Pulmonary artery endothelial cell (primary cell): ENCODE measurements around the gene KLK3. TPM values are rescaled to one million over a fixed set of nuclear protein-coding genes. Genes with fewer than 3 reads are reported as not detected.
"Not testable (repeated sequence)": the region's sequence is repeated elsewhere in the genome, so short reads cannot be mapped to it uniquely, and the experiment has no call there.

Experiments used
- DNase-seq: peaks from one replicate; pipeline ENCODE4 v3.0.0-alpha.2; 2011; ENCODE audit warnings: low read depth, low spot score
- total RNA-seq: library from RNA; depleted of rRNA; stranded (reverse); fragments of >200 nt; gene quantifications from 2 replicates; pipeline ENCODE4 v1.2.3, GENCODE V29; 2014

KLK3 gene
- not detected in 2 replicates for total RNA-seq

GRCh38 chr19:50854636-50855410 lies at the start of gene KLK3:
KLK3 (plus strand) TSS chr19:50854915; CDS start chr19:50854956, 41 bp downstream.
- no peak for DNase-seq

GRCh38 chr19:50808856-50809255 lies 45.9 kb upstream of the KLK3 start:
- no peak for DNase-seq

- DNase-seq, result not testable (repeated sequence)
Measured at GRCh38 chr19:50811622-50812238, 43.0 kb upstream of the KLK3 start.

DNA sequence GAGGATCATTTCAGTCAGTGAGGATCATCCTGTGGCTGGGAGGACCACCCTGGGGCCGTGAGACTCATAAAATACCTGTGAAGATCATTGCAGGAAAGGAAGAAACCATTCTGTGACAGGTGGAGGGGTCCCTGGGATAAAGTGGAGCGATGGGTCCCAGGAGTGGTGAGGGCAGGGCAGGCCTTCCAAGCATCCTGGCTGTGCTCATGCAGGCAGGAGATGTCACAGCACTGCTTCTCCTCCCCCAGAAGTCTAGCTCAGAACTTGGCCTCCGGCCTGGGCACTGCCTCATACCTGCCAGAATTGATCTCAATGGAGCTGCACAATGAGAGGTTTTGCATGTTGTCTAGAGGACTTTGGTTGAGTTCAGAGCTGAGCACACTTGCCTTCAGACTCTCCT lies 42.2 kb upstream of the KLK3 start:
- no peak for DNase-seq

DNA sequence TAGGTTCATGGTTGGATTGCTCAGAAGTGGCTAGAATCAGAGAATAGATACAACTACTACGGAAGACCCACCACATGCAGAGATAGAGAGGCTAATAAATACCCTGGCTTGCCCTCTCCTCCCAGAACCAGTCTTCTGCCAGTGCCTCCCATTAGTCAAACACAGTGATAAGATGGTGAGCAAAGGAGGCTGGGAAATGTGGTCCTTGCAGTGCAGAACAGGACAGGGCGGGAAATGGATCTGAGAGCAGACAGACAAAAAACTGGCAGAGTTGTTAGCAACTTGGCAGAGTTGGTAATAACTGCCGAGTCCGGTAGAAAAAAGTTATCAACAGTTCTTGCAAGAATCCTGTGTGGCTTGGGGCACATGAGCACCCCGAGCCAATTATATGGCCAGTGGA lies 39.8 kb upstream of the KLK3 start:
- no peak for DNase-seq

DNA sequence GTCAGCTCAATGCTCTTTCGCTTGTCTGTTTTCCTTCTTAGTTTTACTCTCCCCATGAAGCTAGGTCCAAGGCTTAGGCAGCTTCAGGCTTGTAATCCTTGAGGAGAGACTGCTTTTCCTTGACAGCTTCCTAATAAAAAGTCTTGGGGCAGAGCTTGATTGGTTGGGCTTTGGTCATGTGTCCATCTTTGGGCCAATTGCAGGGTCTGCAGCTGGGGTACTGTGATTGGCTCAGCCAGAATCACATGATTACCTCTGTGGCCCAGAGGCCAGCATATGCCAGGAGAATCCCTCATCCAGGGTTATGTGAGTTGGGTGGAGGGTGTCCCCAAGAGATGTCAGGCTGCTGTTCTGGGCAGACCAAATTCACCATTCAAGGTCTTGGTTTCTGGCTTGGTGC lies 39.3 kb upstream of the KLK3 start:
- DNase-seq, result no peak

DNA sequence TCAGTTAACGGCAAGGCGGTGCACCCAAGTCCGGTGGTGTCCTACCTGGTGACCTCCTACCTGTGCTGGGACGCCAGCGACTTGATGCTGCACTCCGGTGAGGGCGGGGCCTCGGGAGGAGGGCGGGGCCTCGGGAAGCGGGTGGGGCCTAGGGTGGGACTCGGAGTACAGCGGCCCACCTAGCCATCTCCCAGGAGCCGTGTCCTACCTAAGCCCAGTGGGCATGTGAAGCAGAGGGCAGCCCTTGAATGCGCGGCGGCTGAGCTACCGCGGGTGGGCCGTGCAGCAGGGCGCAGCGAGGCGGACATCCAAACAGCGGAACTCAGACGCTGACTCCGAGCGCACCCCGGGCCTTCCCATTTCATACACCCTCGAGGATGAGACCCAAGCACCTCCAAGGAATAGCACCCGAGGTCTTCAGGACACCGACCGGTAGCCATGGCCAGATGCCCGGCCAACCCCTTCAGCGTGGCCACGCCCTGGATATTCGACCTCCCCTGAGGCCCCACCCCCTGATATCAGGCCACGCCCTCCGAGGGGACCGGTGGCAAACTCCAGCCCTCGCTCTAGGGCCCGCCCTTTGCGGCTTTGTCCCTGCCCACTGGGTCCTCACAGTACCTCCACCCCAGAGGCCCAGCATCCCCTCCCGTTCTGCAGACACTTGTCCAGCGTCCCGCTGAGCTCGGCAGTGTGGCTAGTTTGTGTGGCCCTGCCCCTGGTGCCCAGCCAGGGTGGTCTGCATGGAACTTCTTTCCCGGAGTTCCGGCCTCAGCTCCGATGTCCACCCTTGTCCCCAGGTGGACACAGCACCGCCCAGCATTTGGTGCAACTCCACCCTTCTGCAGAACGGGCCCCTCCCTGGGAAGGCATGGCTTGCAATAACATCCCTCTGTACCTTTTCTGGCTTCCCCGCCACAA lies 36.5 kb upstream of the KLK3 start:
- DNase-seq, result no peak

DNA sequence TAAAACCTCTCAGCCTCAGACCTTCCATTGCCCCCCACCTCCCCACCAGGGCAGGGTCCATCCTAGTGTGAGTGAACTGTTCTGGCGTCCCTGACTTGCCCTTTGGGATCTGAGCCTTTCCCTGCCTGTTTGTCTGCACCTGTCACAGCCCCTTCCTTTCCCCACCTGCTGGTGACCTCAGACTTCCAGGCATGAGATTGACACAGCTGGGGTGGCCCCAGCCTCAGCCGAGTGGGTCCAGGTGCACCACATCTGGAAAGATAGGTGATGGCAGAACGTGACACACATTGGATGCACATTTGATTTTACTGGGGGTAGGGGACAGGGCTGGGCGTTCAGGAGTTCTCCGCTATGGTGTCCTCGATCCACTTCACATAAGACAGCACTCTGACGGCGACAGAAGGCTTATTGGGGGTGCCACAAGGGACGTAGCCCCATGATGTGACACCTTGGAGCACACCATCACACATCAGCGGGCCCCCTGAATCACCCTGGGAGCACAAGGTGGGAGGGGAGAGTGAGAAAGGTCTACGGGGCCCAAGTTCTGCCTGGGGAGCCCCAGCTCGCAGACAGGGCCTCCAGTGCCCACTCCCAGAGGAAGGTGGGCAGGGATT lies 35.7 kb upstream of the KLK3 start:
- DNase-seq, result no peak

DNA sequence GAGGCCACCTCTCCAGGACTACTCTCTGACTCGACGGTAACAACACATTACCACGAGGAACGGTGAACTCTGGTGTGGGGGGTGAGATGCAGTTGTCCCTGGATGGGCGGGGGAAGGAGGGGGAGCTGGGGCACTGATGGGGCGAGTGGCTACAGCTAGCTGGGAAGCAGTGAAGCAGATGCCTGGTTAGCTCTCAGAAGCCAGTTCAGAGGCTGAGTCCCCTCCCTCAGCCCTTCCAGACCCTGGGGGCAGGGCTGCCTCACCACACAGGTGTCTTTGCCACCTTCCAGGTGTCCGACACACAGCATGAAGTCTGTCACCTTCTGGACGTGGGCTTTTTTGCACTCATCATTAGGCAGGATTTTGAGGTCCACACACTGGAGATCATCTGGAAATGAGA lies 35.1 kb upstream of the KLK3 start:
- no peak for DNase-seq

GRCh38 chr19:50820086-50820485 lies 34.6 kb upstream of the KLK3 start:
- no peak for DNase-seq

GRCh38 chr19:50820549-50821247 lies 34.0 kb upstream of the KLK3 start:
- DNase-seq, result no peak

DNA sequence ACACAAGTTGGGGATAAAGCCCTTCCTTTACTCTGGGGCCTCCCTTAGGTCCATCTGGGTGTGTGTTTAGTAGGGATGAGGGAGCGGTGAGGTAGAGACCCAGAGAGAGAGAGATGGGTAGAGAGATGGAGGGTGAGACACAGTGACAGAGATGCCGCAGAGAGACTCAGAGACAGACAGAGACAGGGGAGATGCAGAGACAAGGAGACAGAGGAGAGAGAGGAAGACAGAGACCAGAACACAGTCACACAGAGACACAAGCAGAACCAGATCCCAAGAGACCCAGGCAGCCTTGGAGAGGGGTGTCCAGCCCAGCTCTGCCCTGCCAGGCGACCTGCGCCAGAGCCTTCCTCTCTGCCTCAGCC lies 33.5 kb upstream of the KLK3 start:
- DNase-seq, result no peak

- no peak for DNase-seq
Measured at GRCh38 chr19:50821622-50822021, 33.1 kb upstream of the KLK3 start.

GRCh38 chr19:50822661-50823208 lies 32.0 kb upstream of the KLK3 start:
- DNase-seq, result no peak

DNA sequence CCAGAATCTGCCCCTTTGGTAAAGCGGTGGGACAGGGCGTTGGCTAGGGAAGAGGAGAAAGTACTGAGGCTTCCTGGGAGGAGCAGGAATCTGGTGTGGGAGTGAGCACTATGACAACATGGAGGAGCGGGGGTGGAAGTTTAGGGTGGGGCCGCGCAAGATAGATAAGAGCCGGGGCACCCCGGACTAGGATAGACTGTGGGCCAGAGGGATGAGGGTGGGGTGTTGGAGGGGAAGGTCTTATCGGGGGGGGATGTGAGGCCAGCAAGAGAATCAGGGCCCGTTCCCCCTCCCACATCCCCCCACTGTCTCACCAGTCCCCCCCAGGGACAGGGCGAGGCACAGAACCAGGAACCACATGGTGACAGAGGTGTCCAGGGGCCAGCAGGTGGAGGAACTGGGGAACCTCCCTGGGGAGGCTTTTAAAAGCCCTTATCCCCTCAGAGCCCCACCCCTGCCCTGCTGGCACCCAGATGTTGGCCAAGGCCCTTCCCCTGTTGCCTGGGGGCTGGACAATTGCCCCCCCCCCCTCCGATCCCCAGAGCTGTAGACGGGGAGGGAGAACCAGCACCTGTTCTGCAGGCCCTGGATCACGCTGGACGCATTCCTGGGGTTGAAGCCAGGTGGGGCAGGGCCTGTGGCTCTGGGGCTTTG lies 31.2 kb upstream of the KLK3 start, which contains the start of gene KLK1:
Gene KLK1, minus strand, starts transcription at position 399 of the 654 bp plus-strand sequence. Its CDS starts 39 bp downstream, at position 360.
- no peak for DNase-seq

DNA sequence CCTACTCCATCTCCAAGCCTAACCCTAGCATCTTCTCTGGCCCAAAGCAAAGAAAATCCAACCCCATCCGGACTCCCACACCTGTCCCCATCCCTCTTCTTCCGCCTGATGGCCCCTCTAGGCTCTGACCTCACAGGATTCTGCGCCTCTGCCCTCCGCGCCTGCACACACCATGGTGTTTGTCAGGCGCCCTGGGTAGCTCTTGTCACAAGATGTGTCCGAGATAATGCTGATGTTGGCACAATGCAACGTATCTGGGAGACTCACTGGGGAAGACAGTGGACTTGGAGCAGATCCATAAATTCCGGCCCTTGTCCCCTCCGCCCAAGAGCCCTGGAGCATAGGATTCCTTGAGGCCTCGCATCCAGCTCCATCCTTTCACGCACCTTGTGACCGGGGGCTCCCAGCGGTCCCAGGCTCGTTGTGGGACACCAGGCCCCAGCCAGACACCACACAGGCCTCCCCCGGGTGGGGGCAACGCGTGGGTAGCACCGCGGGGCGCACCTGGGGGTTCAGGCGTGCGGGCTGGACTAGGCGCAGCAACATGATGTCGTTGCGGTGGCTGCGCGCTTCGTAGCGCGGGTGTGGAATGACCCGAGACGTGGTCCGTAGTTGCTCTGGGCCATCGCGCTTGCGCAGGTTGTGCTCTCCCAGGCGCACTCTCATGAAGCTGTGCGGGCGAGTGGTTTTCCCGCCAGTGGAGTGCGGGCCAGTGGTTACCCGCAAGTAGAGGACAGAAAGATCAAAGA lies 28.0 kb upstream of the KLK3 start:
- no peak for DNase-seq

- DNase-seq, result no peak
Measured at GRCh38 chr19:50827476-50827875, 27.2 kb upstream of the KLK3 start.

DNA sequence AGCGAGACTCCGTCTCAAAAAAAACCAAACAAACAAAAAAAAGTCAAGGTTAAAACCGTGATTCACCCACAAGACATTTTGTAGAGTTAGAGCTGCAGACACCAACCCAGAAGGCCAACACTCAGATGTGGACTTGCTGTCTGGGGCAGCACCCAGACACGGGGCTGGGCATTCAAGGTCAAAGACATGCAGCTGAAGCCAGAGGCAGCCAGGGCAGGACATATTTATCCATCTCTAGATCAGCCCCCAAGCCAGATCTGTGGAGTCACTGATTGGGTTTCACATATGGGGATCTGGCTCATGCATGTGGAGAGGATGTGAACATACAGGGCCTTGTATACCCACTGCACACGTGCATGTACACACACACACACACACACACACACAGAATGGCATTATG lies 24.9 kb upstream of the KLK3 start:
- DNase-seq, result no peak

- DNase-seq, result no peak
Measured at GRCh38 chr19:50830266-50831025, 24.3 kb upstream of the KLK3 start.
